ENCODE data around the gene SLAIN2.
"Not testable (repeated sequence)": the region's sequence is repeated elsewhere in the genome, so short reads cannot be mapped to it uniquely, and the experiment has no call there.

SLAIN2 gene

GRCh38 chr4:48314746-48315145 lies 26.6 kb upstream of the SLAIN2 start:
- not testable (repeated sequence) for H3K36me3 ChIP-seq (ENCODE audit: control insufficient read depth in 1 of 2, insufficient read depth in 2 of 2, low read length in 2 of 2); H3K9me3 ChIP-seq (ENCODE audit: control insufficient read depth in 1 of 2, low read length in 2 of 2); H3K4me3 ChIP-seq (ENCODE audit: low read depth in 1 of 2, low read length in 2 of 2); H3K4me1 ChIP-seq (ENCODE audit: control insufficient read depth in 1 of 2, insufficient read depth in 2 of 2, low read length in 2 of 2); H3K27ac ChIP-seq (ENCODE audit: low read length); H3K27me3 ChIP-seq (ENCODE audit: low read depth, low read length)

- no peak overlapping the region for H3K4me3 ChIP-seq (ENCODE audit: low read depth in 1 of 2, low read length in 2 of 2)
- H3K27me3 ChIP-seq (ENCODE audit: low read depth, low read length), result no peaks in the 10 kb centered on the region
- H3K4me1 ChIP-seq (ENCODE audit: control insufficient read depth in 1 of 2, insufficient read depth in 2 of 2, low read length in 2 of 2), result no peaks in the 10 kb centered on the region
- H3K27ac ChIP-seq (ENCODE audit: low read length), result no peak overlapping the region
- H3K9me3 ChIP-seq (ENCODE audit: control insufficient read depth in 1 of 2, low read length in 2 of 2), result no peaks in the 10 kb centered on the region
- H3K36me3 ChIP-seq (ENCODE audit: control insufficient read depth in 1 of 2, insufficient read depth in 2 of 2, low read length in 2 of 2), result no peaks in the 10 kb centered on the region
Observed at GRCh38 chr4:48315728-48316630, 25.4 kb upstream of the SLAIN2 start.

- Histone ChIP-seq H3K36me3 (ENCODE audit: control insufficient read depth in 1 of 2, insufficient read depth in 2 of 2, low read length in 2 of 2) (no peaks in the 10 kb centered on the region), H3K4me1 (ENCODE audit: control insufficient read depth in 1 of 2, insufficient read depth in 2 of 2, low read length in 2 of 2) (no peaks in the 10 kb centered on the region), H3K27me3 (ENCODE audit: low read depth, low read length) (no peaks in the 10 kb centered on the region), H3K27ac (ENCODE audit: low read length) (no peak overlapping the region), H3K4me3 (ENCODE audit: low read depth in 1 of 2, low read length in 2 of 2) (no peak overlapping the region), H3K9me3 (ENCODE audit: control insufficient read depth in 1 of 2, low read length in 2 of 2) (no peaks in the 10 kb centered on the region)
Observed at GRCh38 chr4:48321312-48321711, 20.0 kb upstream of the SLAIN2 start.

DNA sequence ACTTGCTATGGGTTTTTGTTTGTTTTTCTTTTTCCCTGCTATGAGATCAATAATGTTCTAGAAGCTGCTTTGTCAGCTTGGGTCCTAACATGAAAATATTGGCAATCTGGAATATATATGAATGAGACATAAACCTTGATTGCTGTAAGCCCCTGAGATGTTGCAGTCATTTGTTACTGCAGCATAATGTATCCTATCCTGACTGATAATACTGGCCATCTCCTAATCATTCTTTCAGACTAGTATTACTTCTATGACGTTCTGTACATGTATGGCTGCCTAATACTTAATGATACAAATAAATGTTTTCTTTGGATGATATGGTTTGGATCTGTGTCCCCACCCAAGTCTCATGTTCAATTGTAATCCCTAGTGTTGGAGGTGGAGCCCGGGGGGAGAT lies 19.3 kb upstream of the SLAIN2 start:
- H3K4me1 ChIP-seq (ENCODE audit: control insufficient read depth in 1 of 2, insufficient read depth in 2 of 2, low read length in 2 of 2), result no peaks in the 10 kb centered on the region
- no peaks in the 10 kb centered on the region for H3K9me3 ChIP-seq (ENCODE audit: control insufficient read depth in 1 of 2, low read length in 2 of 2)
- H3K4me3 ChIP-seq (ENCODE audit: low read depth in 1 of 2, low read length in 2 of 2), result no peak overlapping the region
- no peak overlapping the region for H3K27ac ChIP-seq (ENCODE audit: low read length)
- no peaks in the 10 kb centered on the region for H3K27me3 ChIP-seq (ENCODE audit: low read depth, low read length)
- no peaks in the 10 kb centered on the region for H3K36me3 ChIP-seq (ENCODE audit: control insufficient read depth in 1 of 2, insufficient read depth in 2 of 2, low read length in 2 of 2)

DNA sequence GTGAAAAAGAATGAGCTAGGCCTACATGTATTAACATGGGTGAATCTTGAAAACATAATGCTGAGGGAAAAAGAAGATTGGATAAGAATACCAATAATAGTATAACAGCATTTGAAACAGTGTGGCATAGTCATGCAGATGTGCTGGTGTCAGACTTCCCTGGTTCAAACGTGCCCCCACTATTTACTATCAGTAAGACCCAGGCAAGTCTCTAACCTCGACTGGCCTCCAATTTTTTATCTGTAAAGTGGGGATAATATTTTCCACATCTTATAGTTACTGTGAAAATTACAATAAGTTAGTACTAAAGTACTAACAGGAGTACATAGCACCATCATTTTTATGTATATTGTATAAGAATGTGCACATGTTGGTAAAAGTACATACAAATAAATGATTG lies 17.0 kb upstream of the SLAIN2 start:
- Histone ChIP-seq H3K27me3 (ENCODE audit: low read depth, low read length) (no peaks in the 10 kb centered on the region), H3K9me3 (ENCODE audit: control insufficient read depth in 1 of 2, low read length in 2 of 2) (no peaks in the 10 kb centered on the region), H3K4me3 (ENCODE audit: low read depth in 1 of 2, low read length in 2 of 2) (no peak overlapping the region), H3K27ac (ENCODE audit: low read length) (no peak overlapping the region), H3K36me3 (ENCODE audit: control insufficient read depth in 1 of 2, insufficient read depth in 2 of 2, low read length in 2 of 2) (no peaks in the 10 kb centered on the region), H3K4me1 (ENCODE audit: control insufficient read depth in 1 of 2, insufficient read depth in 2 of 2, low read length in 2 of 2) (no peaks in the 10 kb centered on the region)

DNA sequence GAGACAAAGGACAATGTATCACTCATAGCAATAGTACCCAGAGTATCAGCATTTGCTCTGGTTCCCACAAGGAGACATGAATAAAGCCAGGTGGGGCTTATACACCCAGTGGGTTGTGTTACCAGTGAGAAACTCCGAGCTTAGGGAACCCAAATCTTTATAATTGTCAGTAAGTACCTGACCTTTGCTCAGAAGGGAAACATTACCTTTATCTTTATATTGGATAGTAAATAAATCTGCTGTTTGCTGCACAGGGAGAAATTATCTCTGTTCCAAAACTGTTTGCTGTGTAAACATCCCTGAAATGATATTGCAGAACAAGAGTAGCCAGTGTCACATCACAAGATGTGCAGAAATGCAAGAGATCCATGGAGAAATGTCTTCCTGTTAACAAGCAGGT lies 12.1 kb upstream of the SLAIN2 start:
- no peak overlapping the region for H3K27ac ChIP-seq (ENCODE audit: low read length)
- H3K4me3 ChIP-seq (ENCODE audit: low read depth in 1 of 2, low read length in 2 of 2), result no peak overlapping the region
- H3K36me3 ChIP-seq (ENCODE audit: control insufficient read depth in 1 of 2, insufficient read depth in 2 of 2, low read length in 2 of 2), result no peaks in the 10 kb centered on the region
- no peaks in the 10 kb centered on the region for H3K4me1 ChIP-seq (ENCODE audit: control insufficient read depth in 1 of 2, insufficient read depth in 2 of 2, low read length in 2 of 2)
- no peaks in the 10 kb centered on the region for H3K27me3 ChIP-seq (ENCODE audit: low read depth, low read length)
- no peaks in the 10 kb centered on the region for H3K9me3 ChIP-seq (ENCODE audit: control insufficient read depth in 1 of 2, low read length in 2 of 2)

GRCh38 chr4:48329976-48330375 lies 11.4 kb upstream of the SLAIN2 start:
- Histone ChIP-seq H3K27ac (ENCODE audit: low read length) (no peak overlapping the region), H3K9me3 (ENCODE audit: control insufficient read depth in 1 of 2, low read length in 2 of 2) (no peaks in the 10 kb centered on the region), H3K36me3 (ENCODE audit: control insufficient read depth in 1 of 2, insufficient read depth in 2 of 2, low read length in 2 of 2) (no peaks in the 10 kb centered on the region), H3K4me1 (ENCODE audit: control insufficient read depth in 1 of 2, insufficient read depth in 2 of 2, low read length in 2 of 2) (no peaks in the 10 kb centered on the region), H3K27me3 (ENCODE audit: low read depth, low read length) (no peaks in the 10 kb centered on the region), H3K4me3 (ENCODE audit: low read depth in 1 of 2, low read length in 2 of 2) (no peak overlapping the region)

DNA sequence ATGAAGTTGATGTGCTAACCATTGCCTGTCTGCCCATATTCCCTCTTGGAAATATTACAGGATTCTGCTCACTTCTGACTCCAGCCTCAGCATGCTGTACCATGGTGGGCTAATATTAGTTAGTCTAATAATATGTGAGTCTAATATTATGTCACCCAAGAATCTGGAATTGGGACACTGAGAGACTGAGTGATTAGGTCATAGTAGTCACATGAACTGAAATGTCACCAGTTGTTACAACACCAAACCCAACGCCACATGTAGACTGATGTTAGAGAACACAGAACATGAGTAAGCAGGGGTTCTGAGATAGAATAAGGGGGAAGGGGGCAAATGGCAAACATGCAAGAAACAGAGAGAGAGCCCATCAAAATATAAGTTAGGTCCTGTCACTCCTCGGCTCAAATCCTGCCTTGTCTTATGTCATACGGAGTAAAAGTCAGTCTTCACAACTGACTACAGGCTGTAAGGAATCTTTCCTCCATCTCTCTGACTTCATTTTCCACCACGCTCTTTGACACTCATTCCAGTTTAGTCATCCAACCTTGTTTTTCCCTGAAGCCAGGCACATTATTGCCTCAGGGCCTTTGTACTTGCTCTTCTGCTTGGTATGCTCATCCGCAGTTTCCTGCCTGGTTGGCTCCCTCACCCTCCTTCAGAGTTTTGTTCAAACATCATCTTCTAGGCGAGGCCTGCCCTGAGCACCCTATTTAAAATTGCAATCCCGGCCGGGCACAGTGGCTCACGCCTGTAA lies 9.6 kb upstream of the SLAIN2 start:
- no peaks in the 10 kb centered on the region for H3K27me3 ChIP-seq (ENCODE audit: low read depth, low read length)
- H3K4me1 ChIP-seq (ENCODE audit: control insufficient read depth in 1 of 2, insufficient read depth in 2 of 2, low read length in 2 of 2), result no peaks in the 10 kb centered on the region
- no peaks in the 10 kb centered on the region for H3K36me3 ChIP-seq (ENCODE audit: control insufficient read depth in 1 of 2, insufficient read depth in 2 of 2, low read length in 2 of 2)
- H3K9me3 ChIP-seq (ENCODE audit: control insufficient read depth in 1 of 2, low read length in 2 of 2), result no peaks in the 10 kb centered on the region
- H3K4me3 ChIP-seq (ENCODE audit: low read depth in 1 of 2, low read length in 2 of 2), result no peak overlapping the region
- H3K27ac ChIP-seq (ENCODE audit: low read length), result no peak overlapping the region

DNA sequence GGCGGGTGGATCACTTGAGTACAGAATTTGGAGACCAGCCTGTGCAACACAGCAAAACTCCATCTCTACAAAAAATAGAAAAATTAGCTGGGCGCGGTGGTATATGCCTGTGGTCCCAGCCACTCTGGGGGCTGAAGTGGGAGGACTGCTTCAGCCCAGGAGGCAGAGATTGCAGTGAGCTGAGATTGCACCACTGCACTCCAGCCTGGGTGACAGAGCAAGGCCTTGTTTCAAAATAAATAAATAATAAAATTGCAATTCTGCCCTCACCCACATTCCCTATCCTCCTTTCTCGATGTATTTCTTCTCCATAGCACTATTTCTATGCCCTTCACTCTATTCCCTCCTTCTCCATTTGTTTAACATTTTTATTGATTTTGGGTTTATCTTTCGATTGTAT lies 8.7 kb upstream of the SLAIN2 start:
- no peaks in the 10 kb centered on the region for H3K9me3 ChIP-seq (ENCODE audit: control insufficient read depth in 1 of 2, low read length in 2 of 2)
- H3K4me1 ChIP-seq (ENCODE audit: control insufficient read depth in 1 of 2, insufficient read depth in 2 of 2, low read length in 2 of 2), result no peaks in the 10 kb centered on the region
- H3K4me3 ChIP-seq (ENCODE audit: low read depth in 1 of 2, low read length in 2 of 2), result no peak overlapping the region
- no peaks in the 10 kb centered on the region for H3K27me3 ChIP-seq (ENCODE audit: low read depth, low read length)
- no peak overlapping the region for H3K27ac ChIP-seq (ENCODE audit: low read length)
- no peaks in the 10 kb centered on the region for H3K36me3 ChIP-seq (ENCODE audit: control insufficient read depth in 1 of 2, insufficient read depth in 2 of 2, low read length in 2 of 2)

DNA sequence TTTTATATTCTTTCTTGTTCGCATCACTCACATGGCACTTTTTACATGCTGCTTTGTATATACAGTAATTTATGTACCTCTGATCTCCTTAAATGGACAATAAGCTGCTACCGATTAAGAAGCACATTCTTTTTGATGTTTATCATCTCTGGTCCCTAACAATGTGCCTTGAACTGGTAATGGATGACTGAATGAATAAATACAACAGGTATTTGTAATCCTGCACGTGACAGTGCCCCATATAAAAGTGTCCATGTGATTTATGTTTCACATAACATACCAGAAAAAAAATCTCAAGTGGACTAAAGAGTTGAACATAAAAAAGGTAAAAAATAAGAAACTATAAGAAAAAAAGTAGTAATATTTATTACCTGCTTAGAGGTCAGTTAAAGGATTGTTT lies 7.7 kb upstream of the SLAIN2 start:
- no peak overlapping the region for H3K4me3 ChIP-seq (ENCODE audit: low read depth in 1 of 2, low read length in 2 of 2)
- H3K9me3 ChIP-seq (ENCODE audit: control insufficient read depth in 1 of 2, low read length in 2 of 2), result no peaks in the 10 kb centered on the region
- no peak overlapping the region for H3K27ac ChIP-seq (ENCODE audit: low read length)
- H3K4me1 ChIP-seq (ENCODE audit: control insufficient read depth in 1 of 2, insufficient read depth in 2 of 2, low read length in 2 of 2), result no peaks in the 10 kb centered on the region
- H3K36me3 ChIP-seq (ENCODE audit: control insufficient read depth in 1 of 2, insufficient read depth in 2 of 2, low read length in 2 of 2), result no peaks in the 10 kb centered on the region
- H3K27me3 ChIP-seq (ENCODE audit: low read depth, low read length), result no peaks in the 10 kb centered on the region

GRCh38 chr4:48334236-48334635 lies 7.1 kb upstream of the SLAIN2 start:
- Histone ChIP-seq H3K4me3 (ENCODE audit: low read depth in 1 of 2, low read length in 2 of 2) (no peak overlapping the region), H3K36me3 (ENCODE audit: control insufficient read depth in 1 of 2, insufficient read depth in 2 of 2, low read length in 2 of 2) (no peaks in the 10 kb centered on the region), H3K4me1 (ENCODE audit: control insufficient read depth in 1 of 2, insufficient read depth in 2 of 2, low read length in 2 of 2) (no peaks in the 10 kb centered on the region), H3K27me3 (ENCODE audit: low read depth, low read length) (no peaks in the 10 kb centered on the region), H3K9me3 (ENCODE audit: control insufficient read depth in 1 of 2, low read length in 2 of 2) (no peaks in the 10 kb centered on the region), H3K27ac (ENCODE audit: low read length) (no peak overlapping the region)
